GM12873 (cell line): ENCODE results near the gene CDC42EP2.

Experiments
- CTCF ChIP-seq: IDR thresholded peaks from 2 replicates; pipeline ENCODE4 v1.5.1; 2012; ENCODE audit warnings: low read depth, mild to moderate bottlenecking, moderate library complexity, low read length, control low read depth; ENCODE audit not compliant: insufficient read depth; ENCODE audit errors: missing control alignments

The CDC42EP2 gene

GRCh38 chr11:65292890-65293289 is 21.8 kb upstream of the CDC42EP2 start:
- TF ChIP-seq CTCF: no peak

DNA sequence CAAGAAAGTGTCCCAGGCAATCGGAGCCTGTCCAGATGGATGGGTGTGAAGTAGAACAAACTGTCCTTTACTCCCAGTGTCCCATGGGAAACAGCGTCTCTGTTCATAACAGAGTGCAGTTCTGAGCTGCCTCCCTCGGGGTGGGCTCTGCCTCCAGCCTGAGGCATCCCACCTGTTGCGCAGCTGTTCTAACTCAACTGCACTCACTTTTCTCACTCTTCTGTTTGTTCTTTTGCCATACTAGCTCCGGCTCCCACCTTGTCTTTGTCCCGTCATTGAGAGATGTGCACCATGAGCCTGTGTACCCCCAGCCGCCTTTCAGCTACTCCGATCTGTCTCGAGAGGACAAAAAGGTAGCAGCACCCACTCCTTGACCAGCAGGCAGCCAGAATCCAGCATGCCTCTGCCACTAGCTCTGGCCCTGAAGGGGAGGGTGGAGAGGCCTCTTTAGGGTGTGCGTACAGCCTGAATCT is 20.7 kb upstream of the CDC42EP2 start:
- no peak for TF ChIP-seq CTCF

DNA sequence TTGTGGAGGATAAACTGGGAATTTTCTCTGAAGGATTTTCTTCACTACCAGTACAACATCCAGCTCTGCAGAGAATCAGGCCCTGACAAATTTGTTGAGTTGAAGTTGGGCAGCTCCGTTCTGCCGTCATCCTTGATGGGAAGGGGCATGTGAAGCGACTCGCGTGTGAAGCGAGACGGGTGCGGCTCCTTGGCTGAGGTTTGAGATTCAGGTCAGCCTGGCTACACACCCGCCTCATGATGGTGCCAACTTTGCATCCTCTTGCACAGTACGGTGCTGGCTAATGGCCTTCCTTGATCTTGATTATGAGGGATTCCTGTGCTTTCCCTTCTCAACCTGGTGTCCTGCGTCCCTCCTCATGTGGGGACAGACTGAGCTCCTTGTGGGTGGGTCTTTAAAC is 19.7 kb upstream of the CDC42EP2 start:
- no peak for TF ChIP-seq CTCF

DNA sequence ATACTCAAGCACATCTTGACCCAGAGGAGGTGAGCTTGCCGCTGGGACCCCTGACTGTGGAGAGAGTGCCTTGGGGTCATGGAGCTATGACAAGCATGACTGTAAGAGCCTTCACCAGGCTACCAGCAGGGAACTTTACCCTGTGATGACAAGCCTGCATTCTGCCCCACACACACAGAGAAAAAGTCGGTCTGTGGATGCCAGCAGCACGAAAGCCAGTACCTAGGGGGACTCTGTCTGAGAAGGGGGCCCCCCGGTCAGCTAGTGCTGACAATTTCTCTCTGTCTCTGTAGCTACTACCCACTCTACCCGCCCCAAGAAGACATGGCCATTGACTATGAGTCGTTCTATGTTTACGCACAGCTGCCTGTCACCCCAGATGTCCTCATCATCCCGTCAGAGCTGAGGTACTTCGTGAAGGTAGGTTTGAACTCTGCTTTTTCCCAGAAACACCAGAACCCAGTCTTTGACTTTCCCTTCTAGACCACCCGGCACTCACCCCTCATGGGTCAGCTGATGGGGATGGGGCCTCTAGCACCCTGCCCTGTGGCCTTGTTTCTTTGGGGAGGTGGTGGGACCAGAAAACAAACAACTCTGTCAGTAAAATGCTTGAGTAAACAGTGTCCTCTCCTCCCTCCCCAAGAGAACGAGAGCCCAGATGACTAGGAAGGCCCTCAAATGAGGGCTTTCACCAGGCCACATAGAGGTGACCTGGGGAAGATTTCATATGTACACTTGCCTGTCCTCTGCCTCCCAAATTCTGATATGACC is 18.9 kb upstream of the CDC42EP2 start:
- no peak for TF ChIP-seq CTCF

GRCh38 chr11:65297026-65297672 is 17.5 kb upstream of the CDC42EP2 start:
- no peak for TF ChIP-seq CTCF

DNA sequence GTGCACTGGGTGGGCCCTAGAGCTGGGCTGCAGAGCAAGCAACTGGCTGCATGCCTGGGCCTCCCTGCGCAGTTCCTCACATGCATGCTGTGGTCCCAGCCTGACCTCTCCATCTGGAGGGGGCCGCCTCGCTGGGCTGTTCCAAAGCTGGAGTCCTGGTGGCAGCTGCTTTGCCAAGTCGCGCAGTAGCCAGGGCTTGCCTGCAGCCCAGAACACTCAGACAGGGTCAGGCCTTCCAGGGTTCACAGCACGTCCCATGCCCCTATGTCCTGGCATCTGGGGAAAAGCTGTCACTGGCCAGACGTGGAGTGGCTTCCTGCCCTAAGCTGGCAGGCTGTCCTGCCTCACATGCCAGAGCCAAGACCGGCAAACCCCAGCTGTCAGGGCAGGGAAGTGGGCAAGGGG is 16.5 kb upstream of the CDC42EP2 start:
- no peak for TF ChIP-seq CTCF

DNA sequence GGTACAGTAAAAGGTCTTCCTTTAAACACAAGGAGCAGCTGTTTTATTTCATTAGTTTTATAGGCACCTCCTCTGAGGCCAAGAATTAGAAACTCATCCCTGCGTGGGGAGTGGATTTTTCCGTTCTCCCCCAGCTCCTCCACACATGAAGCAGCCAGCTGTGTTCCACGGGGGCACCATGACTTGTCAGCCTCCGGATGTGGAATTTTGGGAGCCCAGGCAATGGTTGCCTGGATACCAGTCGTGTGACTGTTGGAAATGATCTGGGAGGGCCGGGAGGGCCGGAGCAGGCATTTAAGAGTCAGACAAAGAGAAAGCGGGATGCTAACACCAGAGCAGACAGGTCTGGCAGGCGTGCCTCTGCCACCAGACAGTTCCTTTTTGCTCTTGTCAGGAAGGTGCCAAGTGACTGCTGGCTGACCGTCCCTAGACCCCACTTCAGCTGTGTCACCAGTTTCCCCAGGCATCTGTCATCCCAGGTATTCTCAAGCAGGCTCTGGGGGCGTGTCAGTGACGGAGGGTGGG is 15.9 kb upstream of the CDC42EP2 start:
- no peak for TF ChIP-seq CTCF
